GM18519 (cell line): ENCODE measurements around the gene UST.
"Not testable (repeated sequence)": the region's sequence is repeated elsewhere in the genome, so short reads cannot be mapped to it uniquely, and the experiment has no call there.

Experiments
- ATAC-seq: cut with Tn5 transposase; IDR thresholded peaks from one replicate; pipeline ENCODE4 v1.9.1; 2021; ENCODE audit warnings: mild to moderate bottlenecking, moderate library complexity; ENCODE audit not compliant: unreplicated experiment, low FRiP score

Gene UST

DNA sequence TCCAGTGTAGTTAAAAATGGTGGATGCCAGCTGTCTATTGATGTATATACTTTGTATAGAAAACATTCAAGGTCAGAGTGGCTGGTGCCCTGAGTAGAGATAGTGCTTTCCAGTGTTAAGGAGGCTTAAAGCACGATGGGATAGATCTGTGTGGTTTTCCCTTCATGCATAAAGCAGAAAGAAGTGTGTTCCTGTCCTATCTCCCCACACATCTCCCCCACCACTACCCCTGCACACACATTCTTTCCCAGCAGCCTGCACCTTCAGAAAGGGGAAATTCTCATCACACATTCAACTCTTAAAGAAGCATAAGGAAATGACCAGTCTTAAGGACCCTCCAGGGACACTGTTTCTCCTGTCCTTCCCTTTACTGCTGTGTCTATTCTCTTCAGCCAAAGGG lies 349.0 kb downstream of the UST start:
- no peak for ATAC-seq

DNA sequence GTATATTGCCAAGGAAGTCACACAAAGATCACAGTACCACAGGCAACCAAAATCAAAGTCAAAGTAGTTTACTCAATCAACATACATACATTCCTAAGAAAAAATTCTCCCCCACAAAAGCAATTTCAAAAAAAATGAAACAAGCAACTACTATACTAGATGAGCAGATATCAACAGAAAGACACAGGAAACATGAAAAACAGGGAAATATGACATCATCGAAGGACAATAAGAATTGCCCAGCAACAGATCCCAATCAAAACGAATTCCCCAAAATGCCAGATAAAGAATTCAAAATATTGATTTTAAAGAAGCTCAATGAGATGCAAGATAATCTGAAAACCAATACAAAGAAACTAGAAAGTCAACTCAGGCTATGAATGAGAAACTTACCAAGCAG lies 351.0 kb downstream of the UST start:
- no peak for ATAC-seq

DNA sequence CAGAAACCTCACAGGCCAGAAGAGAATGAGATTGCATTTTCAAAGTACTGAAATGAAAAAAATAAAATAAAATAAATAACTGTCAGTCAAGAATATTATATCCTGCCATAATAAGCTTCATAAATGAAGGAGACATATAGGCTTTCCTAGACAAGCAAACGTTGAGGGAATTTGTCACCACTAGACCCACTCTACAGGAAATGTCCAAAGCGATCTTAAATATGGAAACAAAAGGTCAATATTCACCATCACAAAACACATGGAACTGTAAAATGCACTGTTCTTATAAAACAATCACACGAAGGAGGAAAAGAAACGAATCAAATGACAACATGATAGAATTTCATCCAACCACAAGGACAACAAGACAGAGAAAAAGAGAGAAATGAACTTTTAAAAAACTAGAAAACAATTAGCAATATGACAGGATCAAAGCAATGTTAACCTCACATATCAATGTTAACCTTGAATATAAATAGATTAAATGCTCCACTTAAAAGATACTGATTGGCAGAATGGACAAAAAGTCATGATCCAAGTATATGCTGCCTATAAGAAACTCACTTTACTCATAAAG lies 352.0 kb downstream of the UST start:
- no peak for ATAC-seq

DNA sequence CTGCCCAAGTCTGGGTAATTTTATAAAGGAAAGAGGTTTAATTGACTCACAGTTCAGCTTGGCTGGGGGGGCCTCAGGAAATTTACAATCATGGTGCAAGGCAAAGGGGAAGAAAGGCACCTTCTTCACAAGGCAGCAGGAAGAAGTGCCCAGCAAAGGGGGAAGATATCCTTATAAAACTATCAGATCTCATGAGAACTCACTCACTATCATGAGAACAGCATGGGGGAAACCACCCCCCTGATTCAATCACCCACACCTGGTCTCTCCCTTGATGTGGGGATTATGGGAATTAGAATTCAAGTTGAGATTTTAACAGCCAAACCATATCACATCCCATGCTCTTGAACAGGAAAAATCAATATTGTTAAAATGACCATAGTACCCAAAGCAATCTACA lies 355.5 kb downstream of the UST start:
- no peak for ATAC-seq

DNA sequence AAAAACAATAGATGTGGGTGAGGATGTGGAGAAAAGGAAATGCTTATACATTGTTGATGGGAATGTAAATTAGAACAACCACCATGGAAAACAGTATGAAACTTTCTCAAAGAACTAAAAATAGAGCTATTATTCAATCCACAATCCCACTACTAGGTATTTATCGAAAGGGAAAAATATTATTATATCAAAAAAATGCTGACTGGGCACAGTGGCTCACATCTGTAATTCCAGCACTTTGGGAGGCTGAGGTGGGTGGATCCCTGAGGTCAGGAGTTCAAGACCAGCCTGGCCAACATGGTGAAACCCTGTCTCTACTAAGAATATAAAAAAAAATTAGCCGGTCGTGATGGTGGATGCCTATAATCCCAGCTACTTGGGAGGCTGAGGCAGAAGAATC lies 357.1 kb downstream of the UST start:
- not testable (repeated sequence) for ATAC-seq

DNA sequence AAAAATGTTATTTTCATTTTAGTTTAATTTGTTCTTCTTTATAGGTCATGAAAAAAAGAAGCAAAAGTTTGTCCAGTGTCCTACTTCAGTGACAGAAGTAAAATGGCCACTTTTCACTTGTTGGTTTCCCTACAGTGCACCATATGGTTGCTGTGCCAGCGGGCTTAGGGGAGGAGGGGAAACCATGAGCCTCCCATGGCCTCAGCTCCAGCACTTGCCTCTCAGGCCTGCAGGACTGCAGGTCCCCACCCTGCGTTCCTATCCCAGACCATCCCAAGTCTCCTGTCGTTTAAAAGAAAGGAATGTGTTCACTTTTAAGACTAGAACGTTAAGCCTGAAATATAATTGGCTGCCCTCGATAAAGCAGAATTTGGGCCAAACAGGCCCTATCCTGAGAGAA lies 360.7 kb downstream of the UST start:
- no peak for ATAC-seq

DNA sequence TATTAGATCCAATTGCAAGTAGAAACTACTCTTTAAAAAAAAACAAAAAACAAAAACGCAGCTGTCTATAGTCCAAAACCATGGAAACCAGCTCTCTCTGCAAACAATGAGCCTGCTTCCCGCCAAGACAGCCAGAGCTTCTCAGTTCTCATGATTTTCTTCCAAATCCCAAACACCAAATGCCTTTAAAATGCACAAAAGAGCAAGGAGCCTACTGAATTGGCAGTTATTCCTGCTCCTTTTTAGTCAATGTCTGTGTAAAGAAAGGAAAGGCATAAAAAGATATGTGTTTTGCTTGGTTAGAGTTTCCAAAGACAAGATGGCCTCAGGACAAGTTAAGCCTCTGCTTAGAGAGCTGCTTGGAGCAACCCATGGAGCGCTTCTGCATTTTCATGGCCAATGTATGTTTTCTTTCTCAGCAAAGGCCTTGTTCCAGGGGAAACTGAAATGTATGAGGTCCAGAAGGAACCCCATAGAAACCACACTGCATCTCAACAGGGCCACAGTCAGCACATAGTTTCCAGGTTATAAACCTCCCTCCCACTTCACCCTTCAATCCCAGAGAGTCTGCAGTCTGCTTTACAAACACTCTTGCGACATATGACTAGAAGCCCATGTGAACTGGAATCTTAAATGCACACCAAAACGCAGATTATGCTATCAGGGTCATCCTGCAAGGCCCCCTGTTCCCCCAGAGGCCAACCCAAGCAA lies 361.4 kb downstream of the UST start:
- no peak for ATAC-seq

DNA sequence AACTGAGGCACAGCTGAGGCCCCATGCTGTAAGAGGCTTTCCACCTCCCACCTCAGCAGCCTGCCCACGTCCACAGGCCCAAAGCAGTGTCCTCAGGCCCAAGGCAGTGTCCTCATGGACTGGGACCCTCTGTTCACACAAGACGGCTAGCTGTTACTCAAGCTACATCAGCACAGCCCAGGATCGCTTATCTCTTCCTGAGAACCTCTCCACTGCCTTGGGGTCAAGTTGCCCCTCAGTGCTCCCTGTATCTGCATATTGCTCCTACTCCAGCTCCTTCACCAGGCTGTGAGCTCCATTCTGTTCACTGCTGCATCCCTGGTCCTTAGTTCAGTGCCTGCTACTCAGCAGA lies 361.9 kb downstream of the UST start:
- no peak for ATAC-seq

DNA sequence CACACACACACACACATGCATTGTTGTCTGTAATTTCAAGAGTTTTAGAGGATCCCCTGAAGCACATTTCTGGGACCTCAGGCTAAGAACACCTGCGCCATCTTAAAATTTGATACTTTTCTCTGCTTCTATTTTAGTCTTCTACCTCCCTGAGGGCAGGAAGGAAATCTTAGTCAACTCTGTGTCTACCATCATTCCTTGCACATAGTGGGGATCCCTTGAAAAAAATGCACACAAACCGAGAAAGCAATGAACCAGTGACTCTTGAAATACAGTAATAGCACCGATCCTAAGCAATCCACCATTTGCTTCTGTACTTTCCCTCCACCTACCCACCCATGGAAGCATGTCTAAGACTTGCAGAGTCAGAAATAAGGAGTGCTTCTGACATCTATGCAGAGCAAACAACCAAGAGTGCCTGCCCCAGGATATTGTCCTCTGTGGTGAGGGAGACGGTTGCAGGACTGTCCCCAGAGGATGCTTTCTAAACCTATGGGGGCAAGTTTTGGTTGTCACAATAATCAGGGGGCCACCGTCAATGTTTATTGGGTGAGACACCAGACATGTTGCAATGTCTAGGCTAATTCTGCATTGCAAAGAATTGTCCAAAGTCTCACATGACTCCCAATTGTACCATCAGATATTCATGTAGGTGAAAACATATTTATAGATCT lies 362.7 kb downstream of the UST start:
- ATAC-seq: no peak

DNA sequence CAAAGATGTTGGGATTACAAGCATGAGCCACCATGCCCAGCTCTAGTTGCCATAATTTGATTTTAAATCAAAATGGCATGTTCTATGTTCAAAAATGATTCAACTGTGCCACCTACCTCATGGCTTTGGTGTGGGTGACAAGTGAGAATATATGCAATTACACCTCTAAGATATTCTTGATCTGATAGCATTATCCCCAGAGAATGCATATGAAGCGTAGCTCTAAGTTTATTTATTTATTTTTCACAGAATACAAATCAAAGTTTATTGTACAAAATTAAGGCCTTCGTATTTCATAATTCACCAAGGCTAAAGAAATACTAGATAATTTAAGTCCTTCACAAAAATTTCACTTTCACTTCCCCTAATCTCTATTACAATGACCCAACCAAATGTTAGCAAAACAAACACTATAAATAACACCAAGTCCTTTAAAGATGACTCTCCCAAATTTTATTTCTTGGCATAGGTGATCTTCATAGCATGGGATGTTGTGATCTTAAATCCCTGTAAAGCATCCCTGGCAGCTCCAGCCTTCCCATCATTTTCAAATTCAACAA lies 364.8 kb downstream of the UST start:
- peak; percentile 39 for ATAC-seq

DNA sequence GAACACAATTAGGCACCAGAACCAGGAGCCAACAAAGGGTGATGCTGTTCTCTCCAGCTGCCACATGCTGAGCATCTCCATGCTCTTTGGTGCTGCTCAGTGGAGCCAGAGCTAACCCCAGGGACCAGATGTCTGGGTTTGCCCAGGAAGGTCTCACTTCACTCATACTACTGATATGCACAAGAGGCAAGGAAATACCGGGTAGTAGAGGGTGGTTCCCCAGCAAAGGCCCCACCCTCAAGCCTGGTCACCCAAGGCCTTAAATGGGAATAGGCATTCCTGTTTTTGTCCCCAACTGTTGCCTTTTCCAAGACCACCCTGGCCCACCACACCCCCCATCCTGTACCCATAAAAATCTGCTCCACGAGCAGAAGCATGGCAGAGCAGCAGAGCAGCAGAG lies 366.1 kb downstream of the UST start:
- ATAC-seq: peak; percentile 37

DNA sequence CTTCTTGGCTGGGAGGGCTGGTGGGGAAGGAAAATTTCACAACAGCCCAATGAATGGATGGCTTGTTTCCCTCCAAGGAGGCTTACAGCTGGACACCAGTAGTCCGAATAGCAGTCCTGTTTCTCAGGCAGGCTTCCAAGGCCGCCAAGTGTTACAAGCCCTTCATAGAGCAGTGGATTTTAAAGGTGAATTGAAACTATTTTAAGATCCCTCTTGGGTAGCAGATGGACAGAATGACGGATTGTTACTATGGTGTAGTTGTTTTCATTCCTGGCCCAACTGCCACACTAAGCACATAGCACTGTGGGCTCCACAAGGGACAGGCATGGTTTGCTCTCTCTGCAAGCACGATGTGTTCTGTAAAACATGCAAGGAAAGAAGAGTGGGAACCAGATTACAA lies 367.3 kb downstream of the UST start:
- no peak for ATAC-seq

DNA sequence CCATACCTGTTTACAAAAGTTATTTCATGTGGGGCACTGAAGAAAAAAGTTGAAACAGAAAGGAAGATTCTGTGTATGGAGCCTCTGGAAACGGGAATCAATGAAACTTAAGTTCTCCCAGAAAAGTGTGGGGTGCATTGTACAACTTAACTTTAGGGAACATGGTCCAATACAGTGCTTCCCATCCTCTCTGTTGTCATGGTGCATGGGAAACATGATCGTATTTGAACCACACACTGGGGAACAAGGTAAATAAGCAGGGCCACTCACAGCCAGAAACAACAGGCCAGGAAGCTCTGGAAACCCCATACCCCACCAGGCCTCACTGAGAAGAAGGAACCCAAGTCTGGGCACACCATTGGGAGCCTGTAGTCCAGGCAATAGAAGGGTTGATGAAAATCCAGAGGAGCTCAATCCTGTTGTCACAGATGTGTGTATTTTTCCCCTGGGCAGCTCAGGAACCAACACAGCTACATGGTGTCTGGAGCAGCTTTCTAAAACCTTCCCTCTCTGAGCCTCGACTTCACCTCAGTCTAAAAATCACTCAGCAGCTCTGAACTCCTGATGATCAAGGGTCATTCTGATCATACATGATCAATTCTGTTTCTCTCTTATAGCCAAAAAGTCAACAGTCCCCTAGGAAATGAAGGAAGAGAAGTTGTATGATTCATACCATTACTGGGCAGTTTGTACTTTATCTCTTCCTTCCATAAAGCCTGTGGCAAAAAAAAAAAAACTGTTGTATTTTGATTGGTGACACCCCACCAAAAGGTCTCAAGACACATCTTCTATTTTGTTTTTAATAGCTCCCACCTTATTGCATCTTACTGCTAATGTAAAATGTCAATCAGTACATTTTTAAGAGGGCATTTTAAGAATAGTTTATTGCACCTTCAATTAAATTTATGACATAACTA lies 372.2 kb downstream of the UST start:
- no peak for ATAC-seq

DNA sequence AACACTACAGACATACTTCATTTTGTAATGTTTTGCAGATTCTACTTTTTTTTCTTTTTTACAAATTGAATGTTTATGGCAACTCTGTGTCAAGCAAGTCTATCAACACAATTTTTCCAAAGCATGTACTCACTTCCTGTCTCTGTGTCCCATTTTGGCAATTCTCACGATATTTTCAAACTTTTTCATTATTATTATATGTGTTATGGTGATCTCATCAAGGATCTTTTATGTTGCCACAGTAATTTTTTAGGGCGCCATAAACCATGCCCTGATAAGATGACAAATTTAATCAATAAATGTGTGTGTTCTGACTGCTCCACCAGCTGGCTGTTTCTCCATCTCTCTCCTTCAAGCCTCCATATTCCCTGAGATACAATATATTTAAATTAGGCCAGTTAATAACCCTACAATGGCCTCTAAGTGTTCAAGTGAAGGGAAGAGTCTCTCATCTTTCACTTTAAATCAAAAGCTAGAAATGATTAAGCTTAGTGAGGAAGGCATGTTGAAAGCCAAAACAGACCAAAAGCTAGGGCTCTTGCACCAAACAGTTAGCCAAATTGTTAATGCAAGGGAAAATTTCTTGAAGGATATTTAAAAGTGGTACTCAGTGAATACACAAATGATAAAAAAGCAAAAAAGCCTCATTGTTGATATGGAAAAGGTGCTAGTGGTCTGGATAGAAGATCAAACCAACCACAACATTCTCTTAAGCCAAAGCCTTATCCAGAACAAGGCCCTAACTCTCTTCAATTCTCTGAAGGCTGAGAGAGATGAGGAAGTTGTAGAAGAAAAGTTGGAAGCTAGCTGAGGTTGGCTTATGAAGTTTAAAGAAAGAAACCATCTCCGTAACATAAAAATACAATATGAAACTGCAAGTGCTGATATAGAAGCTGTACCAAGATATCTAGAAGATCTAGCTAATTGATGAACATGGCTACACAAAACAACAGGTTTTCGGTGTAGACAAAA lies 376.3 kb downstream of the UST start:
- ATAC-seq: no peak

DNA sequence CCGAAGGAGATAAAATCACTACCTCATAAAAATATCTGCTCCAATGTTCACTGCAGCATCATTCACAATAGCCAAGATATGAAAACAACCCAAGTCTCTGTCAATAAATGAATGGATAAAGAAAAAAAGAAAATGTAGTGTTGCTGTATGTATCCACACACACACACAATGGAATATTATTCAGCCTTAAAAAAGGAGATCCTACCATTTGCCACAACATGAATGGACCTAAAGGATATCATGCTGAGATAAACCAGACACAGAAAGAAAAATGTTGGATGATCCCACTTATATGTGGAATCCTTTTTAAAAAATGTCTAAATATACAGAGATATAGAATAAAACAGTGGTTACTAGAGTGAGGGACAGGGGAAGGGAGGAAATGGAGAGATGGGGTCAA lies 378.5 kb downstream of the UST start:
- no peak for ATAC-seq
